Hypothalamus (tissue), 51 donors: ENCODE results near the gene MPEG1.
A peak's percentile ranks its signal among the peaks of the same experiment; 100 is the strongest.

ENCODE experiments used
- DNase-seq, 51 donors: peaks; one replicate each; lab custom pipeline; 2025; lab: John Stamatoyannopoulos, UW

Gene MPEG1

DNA sequence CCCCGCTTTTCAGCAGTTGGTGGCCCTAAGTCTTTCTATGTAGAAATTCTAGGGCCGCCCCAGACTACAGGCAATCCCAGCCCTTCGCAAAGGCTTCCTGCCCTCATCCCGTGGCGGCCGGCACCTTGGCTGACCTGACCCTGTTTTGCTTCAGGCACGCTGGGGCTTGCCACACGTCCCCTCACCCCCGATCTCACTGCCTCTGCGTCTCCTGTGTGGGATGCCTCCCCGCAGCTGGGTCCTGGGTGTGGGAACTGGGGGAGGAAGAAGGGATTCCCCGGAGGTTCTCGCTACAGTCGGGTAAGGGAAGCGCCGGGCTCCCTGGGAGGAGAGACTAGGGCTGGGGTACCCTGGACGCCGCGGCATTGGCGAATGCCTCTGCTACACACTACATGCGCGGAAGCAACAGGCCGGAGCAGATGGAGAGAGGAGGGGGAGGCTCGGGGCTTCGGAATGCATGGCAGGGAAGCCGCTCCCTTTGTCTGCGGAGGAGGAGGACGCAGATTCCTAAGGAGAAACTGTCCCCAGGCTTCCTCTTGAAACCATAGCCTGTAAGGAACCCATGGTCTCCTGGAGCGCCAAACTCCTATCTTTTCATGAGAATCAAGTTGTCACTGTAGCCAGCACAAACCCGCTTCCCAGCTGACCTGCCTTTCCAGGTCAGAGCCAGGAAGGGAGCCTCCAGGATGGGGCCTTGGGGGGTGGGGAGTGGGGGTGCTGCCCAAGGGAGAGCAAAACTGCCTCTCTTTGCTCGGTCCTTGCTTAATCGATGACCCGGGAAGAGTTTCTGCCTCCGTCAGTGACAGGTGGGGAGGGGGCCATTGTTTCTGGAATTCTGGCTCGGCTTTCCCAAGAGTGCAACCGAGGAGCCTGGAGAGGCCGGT is 39.4 kb downstream of the MPEG1 start:
- peak in 31 of 51 donors; percentile 20 to 76 (median 40) for DNase-seq

DNA sequence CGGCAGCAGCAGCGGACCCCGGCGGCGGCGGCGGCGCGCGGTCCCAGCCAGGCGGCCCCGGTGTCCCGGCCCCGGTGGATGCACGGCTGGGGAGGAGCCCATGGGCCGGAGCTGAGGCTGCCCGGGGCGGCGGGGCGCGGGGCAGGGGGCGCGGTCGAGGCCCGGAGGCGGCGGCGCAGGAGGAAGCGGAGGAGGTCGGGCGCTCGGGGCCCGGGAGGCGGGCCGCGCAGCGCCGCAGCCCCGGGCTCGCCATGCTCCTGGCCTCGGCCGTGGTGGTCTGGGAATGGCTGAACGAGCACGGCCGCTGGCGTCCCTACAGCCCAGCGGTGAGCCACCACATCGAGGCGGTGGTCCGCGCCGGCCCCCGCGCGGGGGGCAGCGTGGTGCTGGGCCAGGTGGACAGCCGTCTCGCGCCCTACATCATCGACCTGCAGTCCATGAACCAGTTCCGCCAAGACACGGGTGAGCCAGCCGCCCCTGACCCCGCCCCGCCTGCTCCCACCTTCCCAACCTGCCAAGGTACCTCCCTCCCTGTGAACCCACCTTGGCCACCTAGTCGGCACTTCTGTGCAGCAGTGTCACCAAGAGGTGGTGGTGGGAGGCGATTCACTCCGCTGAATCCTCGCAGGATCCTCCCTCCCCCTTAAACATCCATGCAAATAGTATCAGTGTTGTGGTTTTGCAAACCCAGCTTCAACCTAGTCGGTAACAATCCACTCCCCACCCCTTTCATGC is 40.2 kb downstream of the MPEG1 start:
- DNase-seq, result peak in 11 of 51 donors; percentile 17 to 76 (median 40)

DNA sequence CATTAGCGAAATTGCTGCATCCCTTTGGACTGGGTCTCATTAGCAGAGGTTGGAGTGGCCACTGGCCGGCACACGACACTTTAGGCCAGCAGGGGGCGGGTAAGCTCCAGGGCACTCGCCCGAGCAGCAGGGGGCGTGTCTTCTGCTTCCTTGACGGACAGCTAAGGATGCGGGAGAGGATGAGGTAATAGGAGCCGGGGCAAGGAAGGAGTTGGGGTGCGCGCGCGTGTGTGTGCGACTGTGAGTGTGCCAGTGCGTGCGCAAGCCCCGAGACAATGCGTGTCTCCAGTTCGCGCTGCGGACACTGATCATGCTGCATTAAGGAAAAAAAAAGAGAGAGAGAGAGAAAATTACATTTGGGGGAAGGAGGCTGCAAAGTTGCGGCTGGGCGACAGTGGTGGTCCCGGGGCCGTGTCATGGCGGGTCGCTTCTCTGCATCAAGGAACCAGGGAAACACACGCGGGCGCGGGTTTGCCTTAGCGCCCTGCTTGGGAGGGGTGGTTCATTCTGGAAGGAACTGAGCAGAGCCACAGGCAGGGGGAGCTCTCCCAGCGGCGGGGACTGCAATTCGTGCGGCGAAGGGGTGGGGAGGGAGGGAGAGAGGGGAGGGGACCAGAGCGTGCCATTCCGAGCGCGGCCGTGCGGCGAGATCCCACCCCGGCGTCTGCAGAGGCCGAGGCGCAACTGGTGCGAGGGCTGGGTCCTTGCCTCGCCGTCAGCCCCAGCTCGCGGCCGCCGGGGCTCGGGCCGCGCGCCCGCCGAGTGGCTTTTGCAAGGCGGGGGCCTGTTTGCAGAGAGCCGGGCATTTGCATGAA is 41.0 kb downstream of the MPEG1 start, which contains the start of gene DTX4:
Gene DTX4 (plus strand): TSS at position 625 of the 815 bp plus-strand sequence. CDS start 464 bp downstream, outside the sequence.
- peak; percentile 29 to 94 (median 86) for DNase-seq

DNA sequence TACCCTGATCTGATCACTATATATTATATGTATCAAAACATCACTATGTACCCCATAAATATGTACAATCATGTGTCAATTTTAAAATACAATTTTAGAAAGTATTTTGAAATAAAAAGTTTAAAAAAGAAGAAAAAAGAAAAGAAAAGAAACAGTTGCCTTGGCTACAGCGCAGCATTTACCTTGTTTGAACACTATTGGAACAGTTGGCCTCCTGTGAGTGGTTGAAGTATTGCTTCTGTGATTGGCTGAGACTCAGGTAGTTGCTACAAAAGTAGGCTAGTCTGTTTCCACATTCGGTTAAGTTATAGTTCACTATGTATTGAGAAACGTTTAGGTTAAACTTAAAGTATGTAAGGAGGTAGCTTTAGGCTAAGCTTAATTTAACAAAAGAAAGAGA is 48.7 kb downstream of the MPEG1 start:
- DNase-seq, result no peak
